GM18870 (cell line): Measurements from ENCODE around the gene ROBO2.

Source experiments
- ATAC-seq: cut with Tn5 transposase; IDR thresholded peaks from one replicate; pipeline ENCODE4 v1.9.1; 2021; ENCODE audit warnings: moderate library complexity; ENCODE audit not compliant: unreplicated experiment

ROBO2 gene

DNA sequence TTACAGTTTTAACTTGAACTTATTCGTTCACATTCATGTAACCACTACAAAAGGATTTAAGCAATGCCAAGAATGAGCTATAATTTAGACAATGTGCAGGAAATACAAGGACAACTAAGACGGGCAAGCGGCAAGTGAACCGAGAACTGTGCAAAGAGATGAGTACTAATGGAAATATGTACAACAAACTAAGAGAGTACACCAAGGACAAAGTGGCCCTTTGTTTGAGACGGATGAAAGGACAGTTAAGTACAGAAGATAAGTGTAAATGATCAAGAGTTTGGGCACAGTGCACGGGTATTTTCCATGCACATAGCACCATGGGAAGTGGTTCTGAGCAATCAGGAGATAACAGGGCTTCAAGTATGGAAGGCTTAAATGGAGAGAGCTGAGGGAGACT lies 281.7 kb downstream of the ROBO2 start:
- ATAC-seq, result no peak

DNA sequence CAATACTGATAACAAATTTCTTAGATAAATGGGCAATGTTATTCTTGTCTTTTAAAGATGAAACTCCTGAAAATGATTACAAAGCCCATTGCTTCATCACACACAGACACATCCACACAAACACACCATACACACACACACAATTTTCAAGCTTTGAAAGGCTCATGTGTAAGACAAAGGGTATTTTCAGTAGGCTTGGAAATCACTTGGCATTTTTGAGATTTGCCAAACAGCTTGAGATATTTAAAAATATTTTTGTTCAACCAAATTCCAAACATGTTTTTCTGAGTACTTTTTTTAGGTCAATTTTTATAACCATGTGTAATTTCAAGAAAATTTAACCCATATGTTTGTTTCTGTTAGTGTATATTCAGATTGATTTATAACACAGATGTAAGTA lies 283.7 kb downstream of the ROBO2 start:
- no peak for ATAC-seq

DNA sequence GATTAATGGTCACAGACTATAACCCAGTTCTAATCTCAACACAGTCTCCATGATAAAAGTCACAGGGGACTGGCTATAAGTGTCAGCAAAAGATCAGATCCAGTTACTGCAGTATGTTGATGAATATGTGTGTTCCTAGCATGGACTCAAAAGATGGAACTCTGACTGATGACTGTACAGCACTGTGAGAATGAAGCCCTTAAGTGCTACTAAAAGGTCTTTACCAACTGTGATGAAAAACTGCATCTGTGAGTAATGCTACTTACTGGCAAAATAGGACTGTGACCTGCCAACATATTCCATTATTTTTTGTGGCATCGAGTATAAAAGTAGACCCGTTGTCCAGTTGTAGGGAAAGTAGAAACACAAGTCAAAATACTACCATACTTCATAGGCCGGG lies 284.2 kb downstream of the ROBO2 start:
- no peak for ATAC-seq

DNA sequence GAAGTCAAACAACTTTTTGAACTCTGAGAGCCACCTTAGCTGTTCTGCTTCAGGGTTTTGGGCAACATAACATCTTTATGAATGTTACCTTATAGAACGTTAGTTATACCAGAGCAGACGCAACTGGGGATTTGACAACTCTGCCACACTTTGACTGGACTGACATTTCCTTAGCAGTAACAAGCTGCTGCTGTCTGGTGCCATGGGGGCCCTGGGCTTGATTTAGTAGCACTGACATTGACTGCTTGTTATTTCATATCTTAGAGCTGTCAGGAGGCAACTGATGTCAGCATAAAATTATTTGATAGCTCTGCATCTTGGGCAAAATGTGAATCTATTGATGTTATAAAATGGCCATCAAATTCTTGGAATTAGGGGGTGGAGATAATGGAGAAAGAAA lies 285.4 kb downstream of the ROBO2 start:
- ATAC-seq, result no peak

DNA sequence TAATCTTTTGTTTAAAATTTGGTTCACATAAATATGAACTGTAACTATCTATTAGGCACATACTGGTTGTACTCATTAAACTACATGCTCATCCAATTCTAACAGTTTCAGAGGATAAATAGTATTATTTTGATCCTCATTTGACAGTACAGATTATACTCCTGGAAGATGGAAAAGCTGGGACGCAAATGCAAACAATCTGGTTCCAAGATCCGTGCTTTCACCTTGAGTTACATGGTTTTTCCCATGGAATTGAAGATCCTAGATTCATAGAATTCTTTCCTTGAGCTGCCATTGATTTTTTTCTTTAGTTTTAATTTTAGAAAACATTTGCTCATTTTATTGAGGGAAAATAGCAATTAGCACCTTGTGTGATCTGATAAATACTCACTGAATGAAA lies 285.8 kb downstream of the ROBO2 start:
- no peak for ATAC-seq

DNA sequence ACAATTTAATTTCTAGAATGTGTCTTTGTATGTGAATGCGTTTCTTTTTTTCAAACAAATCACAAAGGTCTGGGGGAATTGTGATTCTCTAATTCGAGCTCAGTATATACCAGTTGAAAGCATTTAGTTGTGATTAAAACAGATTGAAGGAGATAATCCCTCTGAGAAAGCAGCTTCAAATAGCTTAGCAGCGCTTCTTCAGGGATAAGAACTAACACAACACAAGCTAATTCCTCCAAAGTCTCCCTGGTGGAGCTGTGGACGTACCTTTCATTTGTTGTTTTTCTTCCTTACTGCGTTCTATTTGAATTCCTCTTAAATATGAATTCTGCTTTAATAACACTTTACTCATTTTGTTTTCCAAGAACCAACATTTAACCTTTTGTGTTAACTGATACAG lies 286.7 kb downstream of the ROBO2 start:
- ATAC-seq, result no peak

DNA sequence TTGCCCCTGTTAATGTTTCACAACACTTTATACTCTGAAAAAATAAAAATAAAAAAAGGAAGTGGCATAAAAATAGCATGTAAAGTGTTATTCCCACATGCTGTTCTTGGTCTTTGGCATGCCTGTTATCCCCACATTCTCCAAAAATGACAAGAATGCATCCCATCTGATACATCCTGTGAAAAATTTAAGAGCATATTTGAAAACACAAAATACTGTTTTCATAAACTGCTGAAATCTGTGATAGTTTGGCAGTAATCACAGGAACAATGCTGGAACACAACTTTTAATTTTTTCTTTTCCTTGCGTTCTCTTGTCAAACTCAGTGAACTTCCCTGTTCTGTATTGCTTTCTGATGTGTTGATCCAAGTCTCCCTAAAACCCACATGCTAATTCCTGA lies 288.8 kb downstream of the ROBO2 start:
- ATAC-seq, result no peak

DNA sequence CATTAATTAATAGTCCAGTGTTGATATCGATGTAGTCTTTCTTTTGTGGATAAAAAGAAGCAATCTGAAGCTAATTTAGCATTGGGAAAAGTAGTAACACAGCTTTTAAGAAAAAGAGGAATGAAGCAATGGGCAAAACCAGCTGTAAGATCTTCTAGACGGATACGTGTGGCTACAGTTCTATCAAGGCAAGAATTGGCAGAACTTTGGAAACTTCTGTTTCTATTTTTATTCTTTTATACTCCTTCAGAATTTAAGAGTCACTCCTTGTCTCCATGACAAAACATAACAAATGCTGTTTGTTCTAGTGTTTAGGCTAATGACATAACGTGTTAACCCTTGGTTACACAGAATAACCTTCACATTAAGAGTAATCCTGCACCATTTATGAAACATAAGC lies 289.2 kb downstream of the ROBO2 start:
- no peak for ATAC-seq

DNA sequence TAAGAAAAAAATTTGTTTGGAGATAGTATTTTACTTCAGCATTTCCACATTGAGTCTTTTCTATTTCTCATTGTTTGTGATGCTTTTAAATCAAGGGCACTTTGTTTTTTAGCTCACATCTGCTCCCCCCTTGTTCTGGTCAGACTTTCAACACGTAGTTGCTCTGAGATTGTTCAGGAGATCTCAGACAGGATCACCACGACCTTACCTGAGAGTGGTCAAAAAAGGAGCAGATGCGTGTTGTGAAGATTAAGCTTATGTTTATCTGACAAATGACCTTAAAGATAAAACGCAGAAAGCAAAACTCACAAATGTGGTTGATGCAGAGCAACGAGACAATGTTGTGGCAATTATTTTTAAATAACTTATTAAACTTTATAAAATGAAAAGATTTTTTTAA lies 298.3 kb downstream of the ROBO2 start:
- ATAC-seq, result no peak

DNA sequence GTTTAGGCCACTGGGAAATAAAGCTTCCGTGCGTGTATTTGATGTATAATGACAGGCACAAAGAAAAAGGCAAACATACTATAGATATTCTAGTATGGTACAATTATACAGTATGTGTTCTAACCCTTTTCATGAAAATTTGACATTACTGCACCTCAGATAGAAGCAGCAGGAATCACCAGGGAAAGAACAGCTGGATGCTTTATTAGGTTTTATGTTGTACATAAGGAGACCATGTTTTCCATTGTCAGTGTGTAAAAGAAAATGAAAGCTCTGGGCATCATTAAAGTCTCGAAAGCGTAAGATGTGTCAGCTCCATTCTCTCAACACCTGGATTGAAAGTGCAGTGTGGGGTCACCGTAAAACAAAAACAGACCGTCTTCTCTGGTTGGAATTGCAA lies 302.1 kb downstream of the ROBO2 start:
- no peak for ATAC-seq

DNA sequence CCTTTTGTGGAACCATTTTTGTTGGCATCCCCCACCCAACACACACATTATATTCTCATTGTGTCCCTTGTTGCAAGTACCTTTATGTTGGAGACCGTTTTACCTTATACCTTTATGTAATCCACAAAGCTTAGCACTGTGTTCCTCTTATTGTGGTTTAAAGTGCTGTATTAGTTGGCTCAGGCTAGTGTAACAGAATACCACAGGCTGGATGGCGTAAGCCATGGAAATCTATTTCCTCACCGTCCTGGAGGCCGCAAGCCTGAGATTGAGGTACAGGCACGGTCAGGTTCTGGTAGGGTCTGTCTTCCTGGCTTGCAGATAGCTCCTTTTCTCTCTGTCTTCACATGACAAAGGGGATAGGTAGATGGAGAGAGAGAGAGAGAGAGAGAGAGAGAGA lies 302.8 kb downstream of the ROBO2 start:
- no peak for ATAC-seq

DNA sequence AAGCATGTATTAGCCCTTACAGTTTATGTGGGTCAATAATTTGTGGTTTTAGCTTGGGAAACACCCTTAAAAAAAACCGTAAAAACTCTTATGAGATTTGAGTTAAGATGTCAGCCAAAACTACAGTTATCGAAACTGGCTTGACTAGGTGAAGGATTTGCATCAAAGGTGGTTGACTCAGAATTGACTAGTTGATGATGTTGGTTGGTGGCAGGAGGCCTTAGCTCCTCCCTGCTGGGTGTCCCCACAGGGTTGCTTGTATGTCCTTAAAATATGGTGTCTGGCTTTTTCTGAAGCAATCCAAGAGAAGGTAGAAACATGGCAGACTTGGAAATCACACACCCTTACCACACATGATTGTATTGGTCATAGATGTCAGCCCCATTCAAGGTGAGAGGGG lies 305.1 kb downstream of the ROBO2 start:
- ATAC-seq, result no peak

DNA sequence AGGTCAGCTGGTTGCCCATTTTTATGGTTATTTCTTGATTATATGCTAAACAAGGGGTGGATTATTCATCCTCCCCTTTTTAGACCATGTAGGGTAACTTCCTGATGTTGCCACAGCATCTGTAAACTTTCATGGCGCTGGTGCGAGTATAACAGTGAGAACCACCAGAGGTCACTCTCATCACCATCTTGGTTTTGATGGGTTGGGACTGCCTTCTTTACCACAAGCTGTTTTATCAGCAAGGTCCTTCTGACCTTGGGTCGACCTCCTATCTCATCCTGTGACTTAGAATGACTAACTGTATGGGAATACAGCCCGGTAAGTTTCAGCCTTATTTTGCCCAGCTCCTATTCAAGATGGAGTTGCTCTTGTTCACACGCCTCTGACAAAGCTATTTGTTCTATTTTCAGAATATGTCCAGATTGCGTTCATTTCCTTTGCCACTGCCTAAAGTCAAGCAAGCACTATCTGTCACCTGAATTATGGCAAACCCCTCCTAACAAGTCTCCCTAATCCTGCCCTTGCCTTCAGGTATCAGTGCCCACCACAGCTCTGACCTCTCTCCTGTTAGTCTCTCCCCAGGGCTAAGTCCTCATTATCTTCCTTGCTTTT lies 308.5 kb downstream of the ROBO2 start:
- peak; percentile 53 for ATAC-seq

DNA sequence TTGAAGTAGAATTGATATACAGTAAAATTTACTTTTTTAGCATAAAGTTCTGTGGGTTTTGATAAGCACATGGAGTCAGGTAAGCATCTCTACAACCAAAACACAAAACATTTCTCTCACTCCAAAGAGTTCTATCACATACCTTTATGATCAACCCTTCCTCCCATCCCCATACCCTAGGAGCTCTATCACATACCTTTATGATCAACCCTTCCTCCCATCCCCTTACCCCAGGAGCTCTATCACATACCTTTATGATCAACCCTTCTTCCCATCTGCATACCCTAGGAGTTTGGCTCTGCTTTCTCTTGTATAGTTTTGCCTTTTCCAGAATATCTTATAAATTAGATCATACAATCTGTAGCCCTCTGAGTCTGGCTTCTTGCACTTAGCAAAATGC lies 315.1 kb downstream of the ROBO2 start:
- no peak for ATAC-seq

DNA sequence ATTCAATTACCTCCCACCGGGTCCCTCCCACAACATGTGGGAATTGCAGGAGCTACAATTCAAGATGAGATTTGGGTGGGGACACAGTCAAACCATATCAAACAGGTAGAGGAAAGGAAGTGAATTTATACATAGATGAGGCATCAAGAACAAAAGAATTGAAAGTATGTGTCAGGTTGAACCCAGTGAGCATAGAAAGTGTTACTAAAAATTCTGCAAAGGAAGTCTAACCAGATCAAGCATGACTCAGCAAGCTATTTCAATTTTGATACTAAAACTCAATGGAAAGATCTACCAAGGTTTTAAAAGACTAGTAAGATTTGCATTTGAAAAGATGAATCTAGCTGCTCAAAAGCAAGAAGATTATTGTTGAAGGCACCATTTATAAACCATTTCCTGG lies 323.0 kb downstream of the ROBO2 start:
- ATAC-seq, result no peak

DNA sequence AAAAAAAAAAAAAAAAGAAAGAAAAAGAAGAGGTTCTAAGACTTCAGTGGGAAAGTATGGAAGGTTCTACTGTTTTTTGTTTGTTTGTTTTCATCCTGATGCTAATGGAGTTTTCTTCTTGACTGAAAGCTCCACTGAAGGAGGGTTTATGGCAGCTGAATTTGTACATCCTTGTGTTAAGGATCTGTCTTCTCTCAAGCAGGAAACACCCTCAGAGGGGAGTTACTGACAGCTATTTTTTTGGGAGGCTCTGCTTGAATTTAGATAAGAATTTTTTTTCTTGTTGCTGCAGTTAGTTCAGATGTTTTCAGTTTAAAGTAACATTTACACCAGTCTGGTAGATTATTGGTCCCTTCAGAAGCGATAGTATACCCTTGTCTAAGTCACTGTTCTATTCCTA lies 325.3 kb downstream of the ROBO2 start:
- no peak for ATAC-seq

DNA sequence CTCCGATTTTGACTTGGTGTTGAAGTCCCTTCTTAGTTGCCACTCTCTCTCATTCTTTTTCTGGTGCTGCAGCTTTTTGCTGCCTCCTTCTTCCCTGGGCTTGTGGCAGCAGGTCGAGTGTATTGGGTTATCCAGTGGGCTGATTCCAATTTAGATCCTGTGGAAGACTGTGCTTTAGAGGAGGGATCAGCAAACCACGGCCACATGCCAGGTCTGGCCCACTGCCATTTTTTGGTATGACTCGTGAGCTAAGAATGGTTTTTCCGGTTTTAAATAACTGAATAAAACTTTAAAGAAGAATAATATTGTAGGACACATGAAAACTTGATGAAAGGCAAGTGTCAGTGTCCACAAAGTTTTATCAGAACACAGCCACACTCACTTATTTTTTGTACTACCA lies 330.5 kb downstream of the ROBO2 start:
- no peak for ATAC-seq

DNA sequence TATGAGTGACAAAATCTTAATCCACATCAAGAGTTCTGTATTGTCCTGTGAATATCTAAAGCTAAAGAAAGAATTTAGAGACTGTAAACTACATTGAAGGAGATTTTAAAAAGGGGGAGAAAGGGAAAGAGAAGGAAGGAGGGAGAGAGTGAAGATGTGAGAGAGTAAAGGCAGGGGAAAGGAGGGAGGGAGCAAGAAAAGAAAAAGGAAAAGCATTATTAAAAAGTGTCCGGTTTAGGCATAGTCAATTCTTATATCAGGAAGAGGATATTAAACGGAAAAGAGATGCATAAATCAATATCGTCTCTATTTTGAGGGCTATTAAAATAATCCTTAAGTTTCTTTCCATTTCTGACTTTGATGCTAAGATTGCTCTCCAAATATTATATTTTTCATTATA lies 332.1 kb downstream of the ROBO2 start:
- ATAC-seq, result no peak

DNA sequence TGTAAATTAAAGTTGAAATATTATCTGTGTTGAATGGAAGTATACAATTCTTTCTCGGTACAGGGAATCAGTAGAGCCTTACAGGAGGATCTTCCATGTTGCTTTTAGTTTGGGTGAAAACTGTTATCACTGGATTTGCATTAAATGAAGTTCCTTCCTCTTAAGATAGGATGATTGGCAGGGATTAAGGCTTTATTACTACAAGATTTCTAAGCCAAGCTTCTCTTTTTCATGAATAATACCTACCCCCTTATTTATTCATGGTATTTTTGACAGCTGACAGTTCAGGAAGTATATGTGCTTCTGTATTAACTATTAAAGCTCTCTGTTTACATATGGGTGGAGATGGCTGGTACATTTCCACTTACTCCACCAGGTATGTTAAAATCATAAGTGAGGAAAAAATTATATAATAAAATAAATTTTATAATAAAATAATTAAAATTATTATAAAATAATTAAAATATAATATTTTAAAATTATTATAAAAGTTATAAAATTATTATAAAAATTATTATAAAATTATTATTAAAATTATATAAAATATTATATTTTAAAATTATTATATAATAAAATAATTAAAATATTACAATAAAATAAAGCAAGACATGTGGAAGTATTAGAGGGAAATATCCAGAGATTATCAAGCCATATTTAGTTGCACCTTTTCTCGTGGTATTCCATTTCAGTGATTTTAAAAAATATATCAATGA lies 332.9 kb downstream of the ROBO2 start:
- ATAC-seq, result no peak

DNA sequence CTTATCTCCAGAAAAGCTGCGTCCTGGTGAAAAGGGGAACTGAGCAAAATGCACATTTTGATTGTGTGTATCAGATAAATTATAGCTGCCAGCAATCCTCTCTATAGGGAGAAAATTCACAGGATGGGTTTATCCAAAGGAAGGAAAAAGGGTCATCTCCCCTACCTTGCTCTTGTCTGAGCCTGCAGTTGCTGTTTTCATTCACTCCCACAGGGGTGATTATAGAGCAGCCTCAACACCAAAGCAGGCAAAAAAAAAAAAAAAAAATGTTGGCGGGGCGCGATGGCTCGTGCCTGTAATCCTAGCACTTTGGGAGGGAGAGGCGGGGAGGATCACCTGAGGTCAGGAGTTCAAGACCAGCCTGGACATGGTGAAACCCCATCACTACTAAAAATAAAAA lies 333.7 kb downstream of the ROBO2 start:
- no peak for ATAC-seq

DNA sequence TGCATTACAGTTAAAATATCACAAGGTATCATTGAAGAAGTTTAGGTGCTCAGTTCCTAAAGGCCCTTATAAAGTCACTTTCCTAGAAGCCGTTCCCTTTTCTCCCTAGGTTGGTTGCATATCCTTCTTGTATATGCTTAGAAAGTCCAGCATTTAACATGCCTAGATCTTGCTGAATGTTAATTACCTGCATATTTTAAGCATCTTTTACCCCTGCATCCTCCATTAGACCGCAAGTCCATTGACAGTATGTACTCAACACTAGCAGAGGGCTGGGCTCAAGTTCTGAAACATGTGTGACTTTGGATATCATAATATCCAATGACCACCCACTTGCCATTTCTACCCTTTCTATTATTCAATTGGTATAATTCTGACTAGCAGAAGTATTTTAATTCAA lies 336.6 kb downstream of the ROBO2 start:
- no peak for ATAC-seq

DNA sequence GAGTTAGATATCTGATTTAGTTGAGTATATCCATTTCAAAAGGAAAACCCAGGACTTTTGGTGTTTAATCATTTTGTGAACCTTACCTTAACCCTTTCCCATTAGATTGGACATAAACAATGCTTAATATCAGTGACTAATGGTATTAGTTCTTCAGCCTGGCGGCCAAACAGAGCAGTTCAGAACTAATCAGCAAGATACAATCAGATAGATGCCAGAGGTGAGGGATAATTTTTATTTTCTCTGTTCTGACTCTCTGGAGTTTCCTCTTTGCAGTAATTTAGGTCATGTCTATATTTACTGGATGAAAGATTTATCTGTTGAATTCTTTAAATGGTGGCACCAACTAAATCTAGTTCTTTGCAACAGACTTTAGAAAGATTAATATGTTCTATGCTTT lies 337.8 kb downstream of the ROBO2 start:
- no peak for ATAC-seq

DNA sequence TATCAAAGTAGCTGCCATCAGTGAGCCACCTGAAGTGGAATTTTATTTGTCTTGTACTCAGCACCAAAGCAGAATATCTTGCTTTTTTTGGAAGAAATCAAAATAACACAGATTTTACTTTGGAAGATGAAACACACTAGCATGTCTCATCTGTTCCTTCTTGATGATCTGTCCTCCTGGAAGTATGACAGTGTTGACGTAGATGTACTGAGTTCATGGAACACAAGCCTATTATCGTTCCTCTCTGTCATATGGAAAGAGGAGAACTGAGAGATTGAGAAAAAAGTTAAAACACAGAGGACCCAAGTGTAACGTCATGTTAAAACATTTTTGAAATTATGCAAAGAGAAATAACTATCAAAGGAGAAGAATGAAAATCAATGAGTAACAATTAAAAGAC lies 340.2 kb downstream of the ROBO2 start:
- no peak for ATAC-seq
